HepG2 (cell line): Measurements from ENCODE around the gene NABP2. TPM values are rescaled to one million over a fixed set of nuclear protein-coding genes. Genes with fewer than 3 reads are reported as not detected.

ENCODE experiments used
- AGO2 ChIP-seq: fragments of 200-400 bp; formaldehyde crosslinking; optimal IDR thresholded peaks from 2 replicates; pipeline ENCODE3; 2017; ENCODE audit warnings: mild to moderate bottlenecking, low read depth, low read length, moderate library complexity
- BATF2 ChIP-seq: sonication (generic); formaldehyde crosslinking; IDR thresholded peaks from 2 replicates; pipeline ENCODE4 v1.8.0; 2022; ENCODE audit warnings: mild to moderate bottlenecking, missing genetic modification reagents, moderate library complexity
- CBFB ChIP-seq: sonication (generic); formaldehyde crosslinking; IDR thresholded peaks from 2 replicates; pipeline ENCODE4 v1.4.0; 2020; ENCODE audit warnings: missing genetic modification reagents
- CEBPB ChIP-seq: IDR thresholded peaks from 2 replicates; pipeline ENCODE4 v1.6.1; 2011; ENCODE audit warnings: low read depth, low read length, improper control_type of control experiment, borderline replicate concordance
- DPF2 ChIP-seq: sonication (generic); formaldehyde crosslinking; IDR thresholded peaks from 2 replicates; pipeline ENCODE4 v1.4.0; 2020; ENCODE audit warnings: mild to moderate bottlenecking, low read depth, missing genetic modification reagents, borderline replicate concordance
- DZIP1 ChIP-seq: sonication (generic); formaldehyde crosslinking; IDR thresholded peaks from 2 replicates; pipeline ENCODE4 v1.5.0; 2020; ENCODE audit warnings: mild to moderate bottlenecking, missing genetic modification reagents
- KAT8 ChIP-seq: IDR thresholded peaks from 2 replicates; pipeline ENCODE4 v1.6.1; 2016; ENCODE audit warnings: missing genetic modification reagents, missing compliant biosample characterization
- KDM1A ChIP-seq: IDR thresholded peaks from 2 replicates; pipeline ENCODE4 v1.6.1; 2016; ENCODE audit warnings: missing compliant biosample characterization
- KDM2A ChIP-seq: sonication (generic); formaldehyde crosslinking; IDR thresholded peaks from 2 replicates; pipeline ENCODE4 v1.4.0; 2020; ENCODE audit warnings: low read depth, missing genetic modification reagents, borderline replicate concordance
- KDM4B ChIP-seq: sonication (generic); formaldehyde crosslinking; IDR thresholded peaks from 2 replicates; pipeline ENCODE4 v1.4.0; 2020; ENCODE audit warnings: missing genetic modification reagents
- NBN ChIP-seq: fragments of 450-650 bp; conservative IDR thresholded peaks from 2 replicates; pipeline ENCODE4 v1.6.1; 2017
- PHF5A ChIP-seq: IDR thresholded peaks from one replicate; pipeline ENCODE4 v1.6.1; 2018; ENCODE audit warnings: low read depth, missing genetic modification reagents; ENCODE audit not compliant: unreplicated experiment
- SCMH1 ChIP-seq: sonication (generic); formaldehyde crosslinking; IDR thresholded peaks from 2 replicates; pipeline ENCODE4 v1.9.0; 2021; ENCODE audit warnings: missing genetic modification reagents, mild to moderate bottlenecking, borderline replicate concordance
- TERF1 ChIP-seq: sonication (generic); formaldehyde crosslinking; IDR thresholded peaks from 2 replicates; pipeline ENCODE4 v1.8.0; 2022; ENCODE audit warnings: mild to moderate bottlenecking, missing genetic modification reagents, moderate library complexity
- TRIM24 ChIP-seq: sonication (generic); formaldehyde crosslinking; IDR thresholded peaks from 2 replicates; pipeline ENCODE4 v1.8.0; 2022; ENCODE audit warnings: mild to moderate bottlenecking, missing genetic modification reagents
- ZBTB8A ChIP-seq: sonication (generic); formaldehyde crosslinking; IDR thresholded peaks from 2 replicates; pipeline ENCODE4 v1.4.0; 2020; ENCODE audit warnings: mild to moderate bottlenecking, low read depth, missing genetic modification reagents, borderline replicate concordance
- ZFP37 ChIP-seq: sonication (generic); formaldehyde crosslinking; IDR thresholded peaks from 2 replicates; pipeline ENCODE4 v1.4.0; 2020; ENCODE audit warnings: missing genetic modification reagents, borderline replicate concordance
- ZNF670 ChIP-seq: sonication (generic); formaldehyde crosslinking; IDR thresholded peaks from 2 replicates; pipeline ENCODE4 v1.8.0; 2022; ENCODE audit warnings: mild to moderate bottlenecking, missing genetic modification reagents, borderline replicate concordance
- polyA plus RNA-seq, 8 experiments: library from polyadenylated mRNA; depleted of rRNA in 3 of 8; stranded (reverse) in 7 of 8; unstranded in 1 of 8; fragments of >200 nt; fragmentation: Illumina TruSeq in 4 of 8; extraction: Trizol in 4 of 8; gene quantifications; 2 replicates each; pipeline versions ENCODE4 v1.2.1 to v1.2.3, GENCODE V29; 2011 to 2016; ENCODE audit warnings: low read depth in 4 of 8, missing spikeins in 1 of 8, mixed read lengths in 1 of 8; ENCODE audit not compliant: insufficient read depth in 1 of 8
- total RNA-seq, 5 experiments: library from RNA; depleted of rRNA; stranded (reverse); fragments of >200 nt; fragmentation: Illumina TruSeq; extraction: Trizol; gene quantifications; 2 replicates each; pipeline ENCODE4 v1.2.3, GENCODE V29; 2016; ENCODE audit warnings: low read depth in 1 of 5
- TF ChIP-seq, protein P1 (sequence below): sonication (generic); formaldehyde crosslinking; IDR thresholded peaks from 2 replicates; pipeline ENCODE4 v1.4.0; 2020; ENCODE audit warnings: missing genetic modification reagents
- TF ChIP-seq, protein P2 (sequence below): sonication (generic); formaldehyde crosslinking; IDR thresholded peaks from 2 replicates; pipeline ENCODE4 v1.8.1; 2022; ENCODE audit warnings: mild to moderate bottlenecking, missing genetic modification reagents
- TF ChIP-seq, protein P3 (sequence below): sonication (generic); formaldehyde crosslinking; conservative IDR thresholded peaks from 2 replicates; pipeline ENCODE4 v1.4.0; 2020; ENCODE audit warnings: missing genetic modification reagents

Gene NABP2
- total and polyA plus RNA-seq, 2 of the 13 experiments (the other 11 are each of a cell fraction or from before 2014, with no cell fraction given) = 33.2 to 35.5 TPM

- no peak for TF ChIP-seq DPF2 (CRISPR knock-in tag)
- TF ChIP-seq SCMH1 = no peak
- no peak for TF ChIP-seq DZIP1 (CRISPR knock-in tag)
- TF ChIP-seq, protein P1, sequence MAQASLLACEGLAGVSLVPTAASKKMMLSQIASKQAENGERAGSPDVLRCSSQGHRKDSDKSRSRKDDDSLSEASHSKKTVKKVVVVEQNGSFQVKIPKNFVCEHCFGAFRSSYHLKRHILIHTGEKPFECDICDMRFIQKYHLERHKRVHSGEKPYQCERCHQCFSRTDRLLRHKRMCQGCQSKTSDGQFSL (CRISPR knock-in tag) = no peak
- TF ChIP-seq KAT8 (CRISPR knock-in tag) = peak; percentile 94
- TF ChIP-seq BATF2 (CRISPR knock-in tag) = no peak
- TF ChIP-seq, protein P2, sequence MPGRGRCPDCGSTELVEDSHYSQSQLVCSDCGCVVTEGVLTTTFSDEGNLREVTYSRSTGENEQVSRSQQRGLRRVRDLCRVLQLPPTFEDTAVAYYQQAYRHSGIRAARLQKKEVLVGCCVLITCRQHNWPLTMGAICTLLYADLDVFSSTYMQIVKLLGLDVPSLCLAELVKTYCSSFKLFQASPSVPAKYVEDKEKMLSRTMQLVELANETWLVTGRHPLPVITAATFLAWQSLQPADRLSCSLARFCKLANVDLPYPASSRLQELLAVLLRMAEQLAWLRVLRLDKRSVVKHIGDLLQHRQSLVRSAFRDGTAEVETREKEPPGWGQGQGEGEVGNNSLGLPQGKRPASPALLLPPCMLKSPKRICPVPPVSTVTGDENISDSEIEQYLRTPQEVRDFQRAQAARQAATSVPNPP = no peak
- TF ChIP-seq AGO2 = peak; percentile 55
- no peak for TF ChIP-seq CEBPB
- peak; percentile 30; the same call in 1 of the 2 replicates for TF ChIP-seq KDM4B
- no peak for TF ChIP-seq NBN
- no peak for TF ChIP-seq TERF1 (CRISPR knock-in tag)
- TF ChIP-seq, protein P3, sequence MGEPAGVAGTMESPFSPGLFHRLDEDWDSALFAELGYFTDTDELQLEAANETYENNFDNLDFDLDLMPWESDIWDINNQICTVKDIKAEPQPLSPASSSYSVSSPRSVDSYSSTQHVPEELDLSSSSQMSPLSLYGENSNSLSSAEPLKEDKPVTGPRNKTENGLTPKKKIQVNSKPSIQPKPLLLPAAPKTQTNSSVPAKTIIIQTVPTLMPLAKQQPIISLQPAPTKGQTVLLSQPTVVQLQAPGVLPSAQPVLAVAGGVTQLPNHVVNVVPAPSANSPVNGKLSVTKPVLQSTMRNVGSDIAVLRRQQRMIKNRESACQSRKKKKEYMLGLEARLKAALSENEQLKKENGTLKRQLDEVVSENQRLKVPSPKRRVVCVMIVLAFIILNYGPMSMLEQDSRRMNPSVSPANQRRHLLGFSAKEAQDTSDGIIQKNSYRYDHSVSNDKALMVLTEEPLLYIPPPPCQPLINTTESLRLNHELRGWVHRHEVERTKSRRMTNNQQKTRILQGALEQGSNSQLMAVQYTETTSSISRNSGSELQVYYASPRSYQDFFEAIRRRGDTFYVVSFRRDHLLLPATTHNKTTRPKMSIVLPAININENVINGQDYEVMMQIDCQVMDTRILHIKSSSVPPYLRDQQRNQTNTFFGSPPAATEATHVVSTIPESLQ (CRISPR knock-in tag) = no peak
- no peak for TF ChIP-seq KDM1A (CRISPR knock-in tag)
- no peak for TF ChIP-seq CBFB
- TF ChIP-seq TRIM24 (CRISPR knock-in tag) = no peak
- peak; percentile 81 for TF ChIP-seq PHF5A
- peak; percentile 83; the same call in 1 of the 2 replicates for TF ChIP-seq ZBTB8A (CRISPR knock-in tag)
- peak; percentile 61; the same call in 1 of the 2 replicates for TF ChIP-seq KDM2A (CRISPR knock-in tag)
- TF ChIP-seq ZNF670 = 0 out of 2 replicates have a peak, but pooled peaks have one; percentile 5
- TF ChIP-seq ZFP37 (CRISPR knock-in tag) = peak; percentile 74; the same call in 1 of the 2 replicates
These were observed 2.2 kb upstream of the NABP2 start, which contains the start of gene RNF41 (continued) for GRCh38 chr12:56221757-56222530.
